Breast epithelium (tissue), 3 donors: ENCODE data around the gene COL9A3.

Experiments
- CTCF ChIP-seq, 3 donors: fragments of 450-650 bp; IDR thresholded peaks; one replicate each; pipeline ENCODE4 v1.5.1; 2016 to 2017; ENCODE audit warnings: antibody characterized with exemption in 3 of 3, mild to moderate bottlenecking in 3 of 3, moderate library complexity in 3 of 3
- POLR2A ChIP-seq: fragments of 450-650 bp; IDR thresholded peaks from one replicate; pipeline ENCODE4 v1.6.1; 2016; ENCODE audit warnings: antibody characterized with exemption, mild to moderate bottlenecking, moderate library complexity

- TF ChIP-seq CTCF (IDR thresholded peaks at IDR 0.05) (no peak), POLR2A (no peak)
Measured at GRCh38 chr20:62830821-62831220, 14.0 kb downstream of the COL9A3 start.
